DND-41 (cell line): ENCODE measurements around the gene STT3B.

ENCODE experiments used
- ATAC-seq: fragments of 200-7000 bp; cut with Tn5 transposase; 3 replicates; pipeline ENCODE4 v1.9.1; 2021; ENCODE audit warnings: low read depth; ENCODE audit not compliant: insufficient read depth
- DNase-seq: peaks from one replicate; pipeline ENCODE4 v3.0.0-alpha.2; 2020
- H2AFZ ChIP-seq: 2 replicates; pipeline ENCODE4 v1.6.0; 2012; ENCODE audit warnings: low read depth, low read length
- H3K27ac ChIP-seq: 2 replicates; pipeline ENCODE4 v1.5.1; 2012; ENCODE audit warnings: low read length, inconsistent platforms
- H3K27me3 ChIP-seq: fragments of 200-600 bp; sonication (generic); 2 replicates; pipeline ENCODE4 v1.6.0; 2012; ENCODE audit warnings: low read length, mild to moderate bottlenecking, inconsistent platforms; ENCODE audit not compliant: insufficient read depth, poor library complexity
- H3K36me3 ChIP-seq: 2 replicates; pipeline ENCODE4 v1.5.1; 2012; ENCODE audit warnings: low read length, inconsistent platforms; ENCODE audit not compliant: insufficient read depth
- H3K4me1 ChIP-seq: 2 replicates; pipeline ENCODE4 v1.5.1; 2012; ENCODE audit warnings: mild to moderate bottlenecking, low read length; ENCODE audit not compliant: insufficient read depth
- H3K4me2 ChIP-seq: 2 replicates; pipeline ENCODE4 v1.6.0; 2012; ENCODE audit warnings: mild to moderate bottlenecking, moderate library complexity, low read length, inconsistent platforms; ENCODE audit not compliant: insufficient read depth
- H3K4me3 ChIP-seq, 2 experiments: fragments of 200-600 bp in 1 of 2; shearing (Covaris generic) in 1 of 2; 2 replicates each; pipeline ENCODE4 v1.5.1; 2012 to 2016; ENCODE audit warnings: inconsistent platforms in 2 of 2, low read length in 2 of 2, mild to moderate bottlenecking in 2 of 2, low read depth in 1 of 2, moderate library complexity in 1 of 2
- H3K79me2 ChIP-seq: 2 replicates; pipeline ENCODE4 v1.6.0; 2012; ENCODE audit warnings: low read length, inconsistent platforms; ENCODE audit not compliant: insufficient read depth
- H3K9ac ChIP-seq: 2 replicates; pipeline ENCODE4 v1.6.0; 2012; ENCODE audit warnings: low read depth, mild to moderate bottlenecking, inconsistent platforms, low read length, moderate library complexity
- H3K9me3 ChIP-seq: 2 replicates; pipeline ENCODE4 v1.5.1; 2012; ENCODE audit warnings: low read length, moderate library complexity, mild to moderate bottlenecking, inconsistent platforms; ENCODE audit not compliant: insufficient read depth, severe bottlenecking
- H4K20me1 ChIP-seq: 2 replicates; pipeline ENCODE4 v1.6.0; 2012; ENCODE audit warnings: low read length; ENCODE audit not compliant: insufficient read depth
- EZH2 ChIP-seq: IDR thresholded peaks from 3 replicates; pipeline ENCODE4 v1.6.1; 2012; ENCODE audit warnings: borderline replicate concordance, low read depth, mild to moderate bottlenecking, moderate library complexity, low read length, inconsistent platforms; ENCODE audit not compliant: severe bottlenecking
- TF ChIP-seq, protein P1 (sequence below): IDR thresholded peaks from 2 replicates; pipeline ENCODE4 v1.5.1; 2012; ENCODE audit warnings: borderline replicate concordance, low read length, moderate library complexity, mild to moderate bottlenecking; ENCODE audit not compliant: poor library complexity, severe bottlenecking; ENCODE audit errors: extremely low read depth

The STT3B gene

DNA sequence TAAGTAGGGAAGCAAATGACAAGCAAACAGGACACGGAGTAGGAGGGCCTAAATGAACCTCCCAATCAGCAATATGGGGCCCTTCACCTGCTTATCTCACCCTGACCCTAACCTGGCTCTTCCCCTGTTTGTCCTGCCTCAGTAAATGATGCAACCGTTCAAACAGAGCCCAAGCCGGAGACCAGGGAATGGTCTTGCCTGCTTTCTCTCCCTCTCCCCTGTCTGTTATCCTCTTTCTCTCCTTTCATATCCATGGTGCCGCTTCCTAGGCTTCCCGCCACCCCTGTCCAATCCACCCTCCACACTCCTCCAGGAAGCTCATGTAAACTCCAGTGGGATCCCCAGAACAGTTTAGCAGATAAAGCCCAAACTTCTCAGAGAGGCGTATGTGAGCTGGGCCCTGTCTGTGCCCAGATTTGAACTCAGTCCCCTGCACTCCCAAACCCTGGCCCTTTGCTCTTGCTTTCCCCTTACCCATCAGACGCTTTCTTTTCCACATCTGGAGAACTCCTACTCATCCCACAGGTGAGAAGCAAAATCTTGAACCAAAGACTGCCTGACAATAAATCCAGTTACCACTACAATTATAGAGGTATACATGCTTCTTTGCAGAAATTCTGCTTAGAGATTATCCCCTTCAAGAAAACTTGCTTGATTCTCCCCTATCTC is 45.7 kb upstream of the STT3B start:
- no peak overlapping the region for H3K9ac ChIP-seq
- no peak for TF ChIP-seq EZH2
- TF ChIP-seq, protein P1, sequence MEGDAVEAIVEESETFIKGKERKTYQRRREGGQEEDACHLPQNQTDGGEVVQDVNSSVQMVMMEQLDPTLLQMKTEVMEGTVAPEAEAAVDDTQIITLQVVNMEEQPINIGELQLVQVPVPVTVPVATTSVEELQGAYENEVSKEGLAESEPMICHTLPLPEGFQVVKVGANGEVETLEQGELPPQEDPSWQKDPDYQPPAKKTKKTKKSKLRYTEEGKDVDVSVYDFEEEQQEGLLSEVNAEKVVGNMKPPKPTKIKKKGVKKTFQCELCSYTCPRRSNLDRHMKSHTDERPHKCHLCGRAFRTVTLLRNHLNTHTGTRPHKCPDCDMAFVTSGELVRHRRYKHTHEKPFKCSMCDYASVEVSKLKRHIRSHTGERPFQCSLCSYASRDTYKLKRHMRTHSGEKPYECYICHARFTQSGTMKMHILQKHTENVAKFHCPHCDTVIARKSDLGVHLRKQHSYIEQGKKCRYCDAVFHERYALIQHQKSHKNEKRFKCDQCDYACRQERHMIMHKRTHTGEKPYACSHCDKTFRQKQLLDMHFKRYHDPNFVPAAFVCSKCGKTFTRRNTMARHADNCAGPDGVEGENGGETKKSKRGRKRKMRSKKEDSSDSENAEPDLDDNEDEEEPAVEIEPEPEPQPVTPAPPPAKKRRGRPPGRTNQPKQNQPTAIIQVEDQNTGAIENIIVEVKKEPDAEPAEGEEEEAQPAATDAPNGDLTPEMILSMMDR = no peak
- H3K9me3 ChIP-seq = peaks cover 6% of the 10 kb centered on the region
- no peaks in the 10 kb centered on the region for H3K4me1 ChIP-seq
- no peak overlapping the region for H3K4me2 ChIP-seq
- H4K20me1 ChIP-seq = no peaks in the 10 kb centered on the region
- no peaks in the 10 kb centered on the region for H3K79me2 ChIP-seq
- no peak for DNase-seq
- H3K36me3 ChIP-seq = no peaks in the 10 kb centered on the region
- H3K4me3 ChIP-seq = no peak overlapping the region
- H3K27me3 ChIP-seq = no peaks in the 10 kb centered on the region
- H3K27ac ChIP-seq = no peak overlapping the region
- no peak for ATAC-seq
- no peak overlapping the region for H2AFZ ChIP-seq

DNA sequence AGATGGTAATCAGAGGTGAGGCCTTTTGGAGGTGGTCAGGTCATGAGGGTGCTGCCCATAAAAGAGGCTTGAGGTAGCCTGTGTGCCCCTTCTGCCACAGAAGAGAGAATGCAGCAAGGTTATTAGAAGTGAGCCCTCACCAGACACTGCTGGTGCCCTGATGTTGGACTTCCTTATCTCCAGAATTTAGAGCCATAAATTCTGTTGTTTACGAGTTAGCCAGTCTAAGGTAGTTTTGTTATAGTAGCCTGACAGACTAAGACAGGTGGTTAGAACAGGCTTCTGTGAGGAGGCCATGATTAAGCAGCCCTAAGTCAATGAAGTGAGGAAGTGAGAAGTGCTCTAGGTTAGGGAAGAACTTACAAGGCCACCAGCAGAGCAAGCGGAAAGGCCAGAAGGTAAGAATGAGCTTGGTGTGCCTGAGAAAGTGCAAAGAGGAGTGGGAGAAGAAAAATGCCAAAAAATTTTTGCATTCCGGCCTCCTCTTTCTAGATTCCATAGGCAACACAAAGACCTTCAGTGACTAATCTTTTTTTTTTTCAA is 44.2 kb upstream of the STT3B start:
- H3K9me3 ChIP-seq = peaks cover 6% of the 10 kb centered on the region
- TF ChIP-seq EZH2 = no peak
- TF ChIP-seq, protein P1 = no peak

DNA sequence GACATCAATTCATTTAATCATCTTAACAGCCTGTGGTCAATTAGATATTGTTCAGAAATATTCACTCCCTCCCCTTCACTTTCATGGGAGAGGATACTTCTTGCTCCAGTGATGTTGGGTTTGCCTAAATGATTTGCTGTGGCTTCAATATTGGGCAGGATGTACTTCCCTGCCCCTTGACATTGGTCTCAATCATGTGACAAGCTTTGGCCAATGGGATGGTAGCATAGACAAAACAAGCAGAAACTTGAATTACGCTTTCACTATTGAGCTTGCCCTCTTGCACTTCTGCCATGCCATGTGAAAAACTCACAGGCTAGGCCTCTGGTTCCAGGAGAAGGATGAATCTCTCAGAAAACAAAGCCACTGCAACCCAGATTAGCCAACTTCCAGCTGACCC is 42.2 kb upstream of the STT3B start:
- Histone ChIP-seq H3K9me3 (peaks cover 6% of the 10 kb centered on the region), H4K20me1 (no peaks in the 10 kb centered on the region), H3K27me3 (no peaks in the 10 kb centered on the region), H2AFZ (no peak overlapping the region; the same call in 1 of the 2 replicates), H3K4me1 (no peaks in the 10 kb centered on the region), H3K9ac (no peak overlapping the region), H3K36me3 (no peaks in the 10 kb centered on the region), H3K79me2 (no peaks in the 10 kb centered on the region), H3K4me3 (no peak overlapping the region), H3K4me2 (no peak overlapping the region), H3K27ac (no peak overlapping the region)
- DNase-seq (no peak), ATAC-seq (no peak)
- TF ChIP-seq, protein P1 = no peak
- no peak for TF ChIP-seq EZH2

More for the DNA sequence above, 44.2 kb upstream of the STT3B start:
- Histone ChIP-seq H3K4me3 (no peak overlapping the region), H3K36me3 (no peaks in the 10 kb centered on the region), H3K9ac (no peak overlapping the region), H3K79me2 (no peaks in the 10 kb centered on the region), H3K27ac (no peak overlapping the region), H3K4me1 (no peaks in the 10 kb centered on the region), H2AFZ (no peak overlapping the region), H3K27me3 (no peaks in the 10 kb centered on the region), H3K4me2 (no peak overlapping the region), H4K20me1 (no peaks in the 10 kb centered on the region)
- DNase-seq = no peak
- no peak for ATAC-seq
